ENCODE measurements around the gene SLAMF7. TPM values are rescaled to one million over a fixed set of nuclear protein-coding genes. Genes with fewer than 3 reads are reported as not detected.
"Not testable (repeated sequence)": the region's sequence is repeated elsewhere in the genome, so short reads cannot be mapped to it uniquely, and the experiment has no call there.

SLAMF7 gene
- not detected in 2 replicates for total RNA-seq
- long read RNA-seq, result 0 reads

- no peak for DNase-seq (ENCODE audit: low spot score, unreplicated experiment)
- Mint-ChIP-seq H3K9me3 (ENCODE audit: low read depth) (peaks cover 21% of the 10 kb centered on the region), H3K4me1 (ENCODE audit: low read depth) (no peaks in the 10 kb centered on the region), H3K36me3 (ENCODE audit: insufficient read depth) (no peaks in the 10 kb centered on the region), H3K27ac (no peak within 1 kb of the TSS), H3K4me3 (ENCODE audit: low read depth) (no peak within 1 kb of the TSS), H3K27me3 (no peaks in the 10 kb centered on the region)
- no peak for TF ChIP-seq CTCF (IDR thresholded peaks at IDR 0.05; ENCODE audit: unreplicated experiment)
These were observed at the start of gene SLAMF7 for GRCh38 chr1:160739098-160739511. SLAMF7 (plus strand) TSS chr1:160739247; CDS start chr1:160739302, 55 bp downstream.

- TF ChIP-seq CTCF (IDR thresholded peaks at IDR 0.05; ENCODE audit: unreplicated experiment), result peak; percentile 9
- H3K27me3 Mint-ChIP-seq; H3K36me3 Mint-ChIP-seq (ENCODE audit: insufficient read depth); H3K4me1 Mint-ChIP-seq (ENCODE audit: low read depth); H3K9me3 Mint-ChIP-seq (ENCODE audit: low read depth); DNase-seq (ENCODE audit: low spot score, unreplicated experiment); H3K27ac Mint-ChIP-seq; H3K4me3 Mint-ChIP-seq (ENCODE audit: low read depth): not testable (repeated sequence)
These were observed 46.7 kb upstream of the SLAMF7 start for GRCh38 chr1:160692390-160692789.

- Mint-ChIP-seq H3K4me3 (ENCODE audit: low read depth) (no peak overlapping the region), H3K36me3 (ENCODE audit: insufficient read depth) (no peaks in the 10 kb centered on the region), H3K4me1 (ENCODE audit: low read depth) (no peaks in the 10 kb centered on the region), H3K27ac (no peak overlapping the region), H3K27me3 (peaks cover 6% of the 10 kb centered on the region), H3K9me3 (ENCODE audit: low read depth) (no peaks in the 10 kb centered on the region)
- TF ChIP-seq CTCF (IDR thresholded peaks at IDR 0.05; ENCODE audit: unreplicated experiment), result no peak
- no peak for DNase-seq (ENCODE audit: low spot score, unreplicated experiment)
These were observed 36.9 kb upstream of the SLAMF7 start for GRCh38 chr1:160702100-160702499.

- Mint-ChIP-seq H3K36me3 (ENCODE audit: insufficient read depth) (no peaks in the 10 kb centered on the region), H3K9me3 (ENCODE audit: low read depth) (no peaks in the 10 kb centered on the region), H3K4me3 (ENCODE audit: low read depth) (no peak overlapping the region), H3K27me3 (peaks cover 6% of the 10 kb centered on the region), H3K27ac (no peak overlapping the region), H3K4me1 (ENCODE audit: low read depth) (no peaks in the 10 kb centered on the region)
- DNase-seq (ENCODE audit: low spot score, unreplicated experiment), result no peak
- TF ChIP-seq CTCF (IDR thresholded peaks at IDR 0.05; ENCODE audit: unreplicated experiment), result no peak
These were observed 34.8 kb upstream of the SLAMF7 start for GRCh38 chr1:160704250-160704649.

- not testable (repeated sequence) for H3K4me3 Mint-ChIP-seq (ENCODE audit: low read depth); H3K27me3 Mint-ChIP-seq; H3K27ac Mint-ChIP-seq; H3K4me1 Mint-ChIP-seq (ENCODE audit: low read depth); H3K36me3 Mint-ChIP-seq (ENCODE audit: insufficient read depth); H3K9me3 Mint-ChIP-seq (ENCODE audit: low read depth); DNase-seq (ENCODE audit: low spot score, unreplicated experiment)
These were observed 33.8 kb upstream of the SLAMF7 start for GRCh38 chr1:160705212-160705621.

- no peak overlapping the region for H3K4me3 Mint-ChIP-seq (ENCODE audit: low read depth)
- no peak for TF ChIP-seq CTCF (IDR thresholded peaks at IDR 0.05; ENCODE audit: unreplicated experiment)
- no peaks in the 10 kb centered on the region for H3K36me3 Mint-ChIP-seq (ENCODE audit: insufficient read depth)
- peaks cover 6% of the 10 kb centered on the region for H3K27me3 Mint-ChIP-seq
- H3K4me1 Mint-ChIP-seq (ENCODE audit: low read depth), result no peaks in the 10 kb centered on the region
- no peaks in the 10 kb centered on the region for H3K9me3 Mint-ChIP-seq (ENCODE audit: low read depth)
- DNase-seq (ENCODE audit: low spot score, unreplicated experiment), result no peak
- no peak overlapping the region for H3K27ac Mint-ChIP-seq
These were observed 33.3 kb upstream of the SLAMF7 start for GRCh38 chr1:160705742-160706141.
